Glomerular visceral epithelial cell (primary cell): Measurements from ENCODE around the gene NUDT3.
"Not testable (repeated sequence)": the region's sequence is repeated elsewhere in the genome, so short reads cannot be mapped to it uniquely, and the experiment has no call there.

ENCODE experiments used
- DNase-seq: peaks from one replicate; pipeline ENCODE4 v3.0.0-alpha.2; 2016; ENCODE audit errors: extremely low spot score

The NUDT3 gene

DNA sequence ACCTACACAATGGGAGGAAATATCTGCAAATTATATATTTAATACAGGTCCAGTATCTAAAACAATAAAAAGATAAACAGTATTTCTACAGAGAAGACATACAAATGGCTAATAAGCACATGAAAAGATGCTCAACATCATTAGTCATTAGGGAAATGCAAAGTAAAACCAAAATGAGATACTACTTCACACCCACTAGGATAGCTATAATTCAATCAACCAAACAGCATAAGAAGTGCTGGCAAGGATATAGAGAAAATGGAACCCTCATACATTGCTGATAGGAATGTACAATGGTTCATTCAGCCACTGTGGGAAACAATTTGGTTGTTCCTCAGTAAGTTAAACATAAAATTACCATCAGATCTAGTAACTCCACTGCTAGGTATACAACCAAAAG, 48.7 kb downstream of the NUDT3 start:
- no peak for DNase-seq

DNA sequence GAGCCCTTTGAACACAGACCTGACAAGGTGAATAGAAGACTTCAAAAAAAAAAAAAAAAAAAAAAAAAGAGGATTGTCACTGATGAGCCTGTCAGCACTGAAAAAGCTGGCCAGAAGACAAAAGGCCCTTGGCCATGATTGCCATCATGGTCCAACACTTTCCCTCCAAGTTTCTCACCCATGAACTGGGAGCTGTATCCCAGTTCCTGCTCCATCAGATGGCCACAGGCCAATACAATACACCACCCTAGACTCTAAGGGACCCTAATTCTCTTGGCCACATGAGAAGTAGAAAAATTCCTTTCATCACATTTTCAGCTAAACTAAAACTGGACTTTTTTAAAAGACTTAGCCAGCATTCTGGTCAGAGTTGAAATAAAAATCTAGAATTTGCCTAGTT, 50.2 kb downstream of the NUDT3 start:
- DNase-seq = no peak

GRCh38 chr6:34341481-34341971, 50.9 kb downstream of the NUDT3 start:
- peak; percentile 3 for DNase-seq

- DNase-seq = no peak
Observed at GRCh38 chr6:34340906-34341480, 51.5 kb downstream of the NUDT3 start.

DNA sequence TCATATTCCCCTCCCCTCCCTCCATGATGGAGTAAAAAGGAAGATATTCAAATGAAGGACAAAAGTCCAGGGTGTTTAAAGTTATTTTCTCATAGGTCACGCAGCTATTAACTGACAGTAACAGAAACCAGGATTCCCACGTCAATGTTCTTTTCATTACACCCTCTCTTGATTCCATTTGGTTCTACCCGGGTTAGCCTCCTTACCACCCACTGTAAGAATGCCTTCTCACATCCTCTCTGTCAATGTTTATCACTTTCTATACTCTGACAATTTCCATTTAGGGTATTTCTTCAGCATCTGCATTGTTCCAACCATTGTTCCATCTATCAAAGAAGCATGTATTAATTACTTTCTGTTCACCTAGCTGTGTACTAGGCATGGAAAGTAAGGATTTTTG, 52.1 kb downstream of the NUDT3 start:
- DNase-seq = no peak

- no peak for DNase-seq
Observed at GRCh38 chr6:34339971-34340370, 52.5 kb downstream of the NUDT3 start.

DNA sequence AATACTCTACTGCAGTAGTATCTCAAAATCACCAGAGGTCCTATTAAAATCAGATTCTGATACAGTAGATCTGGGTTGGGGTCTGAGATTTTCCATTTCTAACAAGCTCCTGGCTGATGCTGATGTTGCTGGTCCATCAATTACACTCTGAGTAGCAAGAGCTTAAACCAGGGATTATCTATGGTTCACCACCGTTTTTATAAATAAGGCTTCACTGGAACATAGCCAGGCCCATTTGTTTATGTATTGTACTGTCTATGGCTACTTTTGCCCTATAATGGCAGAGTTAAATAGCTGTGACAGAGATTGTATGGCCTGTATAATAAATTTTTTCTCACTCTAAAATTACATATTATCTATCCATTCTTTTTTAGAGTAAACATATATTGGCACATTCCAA, 53.0 kb downstream of the NUDT3 start:
- DNase-seq = no peak

GRCh38 chr6:34338811-34339210, 53.7 kb downstream of the NUDT3 start:
- no peak for DNase-seq

- DNase-seq = no peak
Observed at GRCh38 chr6:34338377-34338776, 54.1 kb downstream of the NUDT3 start.

DNA sequence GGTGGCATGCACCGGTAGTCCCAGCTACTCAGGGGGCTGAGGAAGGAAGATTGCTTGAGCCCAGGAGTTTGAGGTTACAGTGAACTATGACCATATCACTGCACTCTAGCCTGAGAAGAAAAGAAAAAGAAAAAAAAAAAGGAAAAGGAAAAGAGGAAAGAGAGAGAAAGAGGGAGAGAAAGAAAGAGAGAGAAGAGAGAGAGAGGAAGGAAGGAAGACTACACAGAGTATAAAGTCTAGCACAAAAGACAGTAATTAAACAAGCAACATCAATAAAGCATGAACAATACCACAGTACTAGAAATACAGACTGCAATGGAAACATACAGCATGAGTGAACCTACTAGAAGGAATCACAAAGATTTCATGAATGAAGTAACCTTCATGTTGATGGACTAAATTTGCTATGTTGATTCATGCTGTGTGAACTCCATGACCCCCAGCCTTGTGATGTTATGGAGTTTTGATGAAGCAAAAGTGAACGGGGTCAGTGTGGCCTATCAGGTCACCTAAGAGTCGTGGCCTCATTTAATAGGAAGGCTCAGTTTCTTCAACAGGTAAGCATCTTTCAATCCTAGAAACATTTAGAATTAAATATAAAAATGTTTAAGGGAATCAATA, 57.6 kb downstream of the NUDT3 start:
- DNase-seq = no peak

- DNase-seq = no peak
Observed at GRCh38 chr6:34333858-34334257, 58.6 kb downstream of the NUDT3 start.

DNA sequence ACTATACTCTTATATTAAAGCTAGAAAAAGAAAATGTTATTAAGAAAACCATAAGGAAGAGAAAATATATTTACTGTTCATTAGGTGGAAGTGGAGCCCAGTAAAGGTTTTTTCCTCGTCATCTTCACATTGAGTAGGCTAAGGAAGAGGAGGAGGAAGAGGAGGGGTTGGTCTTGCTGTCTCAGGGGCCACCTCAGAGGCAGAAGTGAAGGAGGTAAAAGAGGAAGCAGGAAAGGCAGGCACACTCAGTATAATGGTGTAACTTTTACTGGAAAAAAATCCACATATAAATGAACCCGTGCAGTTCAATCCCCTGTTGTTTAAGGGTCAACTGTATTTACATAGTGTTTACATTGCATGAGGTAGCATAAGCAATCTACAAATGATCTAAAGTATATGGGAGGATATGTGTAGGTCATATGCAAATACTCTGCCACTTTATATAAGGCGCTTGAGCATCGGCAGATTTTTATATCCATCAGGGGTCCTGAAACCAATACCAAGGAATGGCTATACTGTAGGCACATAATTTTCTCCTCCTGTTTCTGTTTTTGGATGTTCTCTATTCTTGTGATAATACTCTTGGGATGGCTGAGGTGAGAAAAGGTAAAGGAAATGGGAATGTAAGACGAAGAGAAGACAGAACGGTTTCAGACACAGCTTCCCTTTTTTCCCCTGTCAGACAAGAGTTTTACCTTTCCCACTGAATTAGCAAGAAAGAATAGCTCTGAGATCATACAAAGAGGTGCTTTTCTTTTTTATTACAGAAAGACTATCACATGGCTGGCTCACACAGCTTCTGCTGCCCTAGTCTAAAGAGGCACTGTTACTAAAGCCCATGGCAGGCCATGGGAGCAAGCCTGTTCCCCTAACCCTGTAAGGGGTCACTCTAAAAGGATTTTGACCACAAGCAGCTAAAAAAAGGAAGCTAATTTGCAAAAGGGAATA, 59.9 kb downstream of the NUDT3 start:
- DNase-seq = no peak

GRCh38 chr6:34331371-34332050, 61.0 kb downstream of the NUDT3 start:
- DNase-seq = no peak

GRCh38 chr6:34329814-34330213, 62.7 kb downstream of the NUDT3 start:
- DNase-seq = not testable (repeated sequence)

- DNase-seq = no peak
Observed at GRCh38 chr6:34328969-34329368, 63.5 kb downstream of the NUDT3 start.

GRCh38 chr6:34327313-34328205, 64.9 kb downstream of the NUDT3 start:
- DNase-seq = peak; percentile 12

GRCh38 chr6:34325633-34326032, 66.8 kb downstream of the NUDT3 start:
- no peak for DNase-seq

DNA sequence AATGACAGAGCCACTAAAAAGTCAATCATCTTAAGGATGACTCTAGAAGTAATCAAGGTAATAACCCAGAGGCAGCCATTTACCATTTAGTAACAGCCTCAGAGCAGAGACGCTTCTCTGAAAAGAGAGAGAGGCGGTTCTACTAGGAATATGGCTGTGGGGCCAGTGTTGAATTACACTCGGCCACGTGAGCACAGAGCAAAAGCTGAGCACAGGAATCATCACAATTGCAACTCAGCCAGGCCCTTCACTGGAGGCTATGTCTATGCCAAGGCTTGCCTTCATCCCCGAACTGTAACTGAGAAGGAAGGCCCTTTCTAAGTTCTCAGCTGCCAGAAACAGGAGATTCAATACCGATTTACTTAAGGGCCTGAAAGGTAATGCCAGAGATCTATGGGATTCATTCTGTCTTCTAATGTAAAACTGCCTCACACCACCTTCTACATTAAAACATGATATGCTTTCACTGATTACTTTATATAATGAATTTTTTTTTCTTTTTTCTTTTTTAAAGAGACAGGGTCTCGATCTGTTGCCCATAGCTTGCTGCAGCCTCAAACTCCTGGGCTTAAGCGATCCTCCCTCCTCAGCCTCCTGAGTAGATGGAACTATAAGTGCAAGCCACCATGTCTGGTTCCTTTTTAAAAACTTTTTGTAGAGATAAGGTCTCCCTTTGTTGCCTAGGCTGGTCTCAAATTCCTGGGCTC, 67.6 kb downstream of the NUDT3 start:
- no peak for DNase-seq

DNA sequence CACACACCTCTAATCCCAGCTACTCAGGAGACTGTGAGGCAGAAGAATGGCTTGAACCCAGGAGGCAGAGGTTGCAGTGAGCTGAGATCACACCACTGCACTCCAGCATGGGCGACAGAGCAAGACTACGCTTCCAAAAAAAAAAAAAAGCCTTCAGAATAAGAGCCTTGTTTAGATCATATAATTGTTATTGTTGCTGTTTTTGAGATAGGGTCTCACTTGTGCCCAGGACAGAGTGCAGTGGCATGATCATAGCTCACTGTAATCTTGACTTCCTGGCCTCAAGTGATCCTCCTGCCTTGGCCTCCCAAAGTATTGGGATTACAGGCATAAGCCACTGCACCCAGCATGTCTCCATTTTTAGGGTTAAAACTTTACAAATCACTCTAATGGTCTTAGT, 68.2 kb downstream of the NUDT3 start:
- DNase-seq = not testable (repeated sequence)

- no peak for DNase-seq
Observed at GRCh38 chr6:34323300-34323699, 69.2 kb downstream of the NUDT3 start.
